HG02981 (cell line): Measurements from ENCODE around the gene HSF4.

Experiments used
- ATAC-seq: cut with Tn5 transposase; IDR thresholded peaks from one replicate; pipeline ENCODE4 v1.9.1; 2021; ENCODE audit warnings: mild to moderate bottlenecking, moderate library complexity; ENCODE audit not compliant: unreplicated experiment

Gene HSF4

DNA sequence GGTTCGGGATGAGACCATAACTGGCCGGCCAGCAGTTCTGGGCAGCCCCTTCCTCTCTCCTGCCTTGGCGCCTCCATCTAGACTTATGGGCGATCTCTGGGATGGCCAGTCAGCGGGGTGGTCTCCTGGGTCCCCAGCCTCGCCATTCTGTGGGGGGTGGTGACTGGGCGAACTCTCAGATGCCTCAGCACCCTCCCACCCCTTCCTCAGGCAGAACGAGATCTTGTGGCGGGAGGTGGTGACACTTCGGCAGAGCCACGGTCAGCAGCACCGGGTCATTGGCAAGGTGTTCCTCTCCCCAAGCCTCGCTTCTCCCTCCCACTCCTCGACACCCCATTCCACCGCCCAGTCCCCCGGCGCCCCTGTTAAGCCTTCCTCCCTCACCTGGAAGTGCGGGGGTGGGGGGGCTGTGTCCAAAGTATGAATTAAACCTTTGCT is 1.6 kb downstream of the HSF4 start:
- no peak for ATAC-seq

DNA sequence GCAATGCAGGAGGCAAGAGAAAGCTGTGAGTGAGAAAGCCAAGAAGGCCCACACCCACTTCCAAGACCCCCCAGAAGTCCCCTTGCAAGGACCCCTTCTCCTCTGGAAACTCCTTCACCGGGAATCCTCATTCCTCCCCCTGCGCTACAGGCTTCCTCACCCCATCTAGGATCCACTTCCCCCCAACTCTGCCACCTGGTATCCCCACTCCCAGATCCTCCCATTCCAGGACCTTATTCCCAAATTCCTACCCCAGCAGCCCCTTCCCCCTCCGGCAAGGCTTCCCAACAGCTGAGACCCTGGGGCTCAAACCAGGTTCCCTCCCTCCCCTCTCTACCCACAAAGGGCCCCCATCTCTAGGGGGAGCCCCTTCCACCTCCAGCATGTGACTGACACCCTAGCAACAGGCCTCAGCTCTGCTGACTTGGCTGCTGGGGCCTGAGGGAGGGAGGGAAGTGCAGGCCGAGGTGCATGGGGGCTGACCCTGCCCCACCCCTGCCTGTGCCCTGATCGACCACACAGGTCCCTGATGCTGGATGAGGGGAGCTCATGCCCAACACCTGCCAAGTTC is 2.1 kb downstream of the HSF4 start:
- no peak for ATAC-seq

DNA sequence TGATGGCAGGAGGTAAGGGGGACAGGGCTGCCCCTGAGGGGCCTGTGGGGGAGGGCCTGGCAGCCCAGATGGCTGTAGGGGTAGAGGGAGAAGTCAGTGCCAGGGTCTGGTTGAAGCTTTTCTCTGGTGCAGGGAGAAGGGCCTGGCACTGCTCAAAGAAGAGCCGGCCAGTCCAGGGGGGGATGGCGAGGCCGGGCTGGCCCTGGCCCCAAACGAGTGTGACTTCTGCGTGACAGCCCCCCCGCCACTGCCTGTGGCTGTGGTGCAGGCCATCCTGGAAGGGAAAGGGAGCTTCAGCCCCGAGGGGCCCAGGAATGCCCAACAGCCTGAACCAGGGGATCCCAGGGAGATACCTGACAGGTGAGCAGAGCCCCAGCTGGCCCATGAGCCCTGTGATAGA is 3.0 kb downstream of the HSF4 start:
- ATAC-seq: no peak

DNA sequence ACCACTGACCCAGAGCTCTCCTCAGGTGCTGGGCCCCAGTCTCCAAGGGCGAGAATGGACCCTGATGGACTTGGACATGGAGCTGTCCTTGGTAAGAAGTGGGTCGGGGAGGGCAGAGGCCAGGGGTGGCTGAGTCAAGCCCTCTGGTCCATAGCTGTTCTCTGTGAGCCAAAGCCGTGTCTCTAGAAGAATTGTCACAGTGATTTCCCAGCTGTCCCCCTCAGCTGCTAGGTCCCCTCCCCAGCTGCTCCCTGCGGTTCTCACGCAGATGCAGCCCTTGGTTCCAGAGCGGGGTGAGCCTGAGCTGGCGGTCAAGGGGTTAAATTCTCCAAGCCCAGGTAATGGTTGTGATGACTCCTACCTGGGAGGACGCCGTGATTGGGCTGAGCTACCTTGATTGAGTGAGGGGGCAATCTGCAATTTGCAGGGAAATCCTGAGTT is 4.5 kb downstream of the HSF4 start:
- ATAC-seq: no peak

DNA sequence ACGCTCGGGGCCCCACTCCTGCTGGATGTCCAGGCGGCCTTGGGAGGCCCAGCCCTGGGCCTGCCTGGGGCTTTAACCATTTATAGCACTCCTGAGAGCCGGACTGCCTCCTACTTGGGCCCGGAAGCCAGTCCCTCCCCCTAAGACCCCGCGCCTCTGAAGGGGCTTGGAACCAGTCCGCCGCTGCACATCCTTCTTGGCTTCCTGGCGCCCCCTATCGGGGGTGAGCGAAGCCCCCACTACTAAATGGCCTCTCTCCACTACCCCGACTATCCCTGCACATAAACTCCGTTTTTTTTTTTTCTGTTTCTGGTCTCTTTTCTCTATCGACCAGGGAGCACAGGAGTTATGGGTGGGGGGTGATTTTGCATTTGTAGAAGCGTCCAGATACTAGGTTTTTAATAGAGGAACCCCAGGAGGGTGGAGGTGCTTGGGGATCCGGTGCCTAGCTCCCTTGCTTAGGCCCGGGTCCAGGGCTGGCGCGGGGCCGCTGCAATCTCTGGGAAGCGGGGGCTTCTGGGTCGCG is 5.2 kb downstream of the HSF4 start:
- no peak for ATAC-seq

DNA sequence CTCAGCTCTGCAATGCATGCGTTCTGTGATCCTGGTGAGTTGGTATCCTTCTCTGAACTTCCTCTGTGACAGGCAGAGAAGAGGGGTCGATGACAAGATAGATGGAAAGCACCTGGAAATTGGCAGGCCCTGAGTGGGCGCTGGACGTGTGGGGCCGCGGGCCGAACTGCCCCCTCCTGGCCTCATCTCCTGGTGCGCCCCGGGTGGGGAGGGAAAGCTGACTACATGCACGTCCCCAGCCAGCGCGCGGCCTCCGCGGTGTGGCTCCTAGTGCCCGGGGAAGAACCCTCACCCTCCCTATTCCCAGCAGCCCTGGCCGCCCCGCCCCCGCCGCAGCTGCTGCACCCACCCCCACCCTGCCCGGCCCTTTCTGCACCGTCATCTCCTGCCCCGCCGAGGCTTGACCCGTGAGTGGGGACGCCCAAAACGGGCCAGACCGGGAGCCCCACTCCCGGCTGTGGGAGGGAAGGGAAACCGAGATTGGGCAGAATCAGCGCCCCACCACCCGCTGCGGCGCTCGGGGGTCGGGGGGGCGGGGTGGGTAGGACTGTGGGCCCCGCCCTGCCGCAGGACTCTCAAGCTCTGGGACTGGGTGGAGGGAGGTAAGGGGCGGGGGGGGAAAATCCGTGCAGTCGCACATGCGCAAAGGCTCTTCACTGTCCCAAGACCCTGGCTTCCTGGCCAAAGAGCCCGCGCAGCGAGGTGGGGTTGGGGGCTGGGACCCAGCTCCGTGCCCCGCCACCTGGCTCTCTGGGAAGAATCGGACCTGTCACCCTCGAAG is 5.8 kb downstream of the HSF4 start, which contains the start of gene NOL3:
Gene NOL3 (plus strand): TSS at position 371 of the 781 bp plus-strand sequence.
- peak; percentile 37 for ATAC-seq

DNA sequence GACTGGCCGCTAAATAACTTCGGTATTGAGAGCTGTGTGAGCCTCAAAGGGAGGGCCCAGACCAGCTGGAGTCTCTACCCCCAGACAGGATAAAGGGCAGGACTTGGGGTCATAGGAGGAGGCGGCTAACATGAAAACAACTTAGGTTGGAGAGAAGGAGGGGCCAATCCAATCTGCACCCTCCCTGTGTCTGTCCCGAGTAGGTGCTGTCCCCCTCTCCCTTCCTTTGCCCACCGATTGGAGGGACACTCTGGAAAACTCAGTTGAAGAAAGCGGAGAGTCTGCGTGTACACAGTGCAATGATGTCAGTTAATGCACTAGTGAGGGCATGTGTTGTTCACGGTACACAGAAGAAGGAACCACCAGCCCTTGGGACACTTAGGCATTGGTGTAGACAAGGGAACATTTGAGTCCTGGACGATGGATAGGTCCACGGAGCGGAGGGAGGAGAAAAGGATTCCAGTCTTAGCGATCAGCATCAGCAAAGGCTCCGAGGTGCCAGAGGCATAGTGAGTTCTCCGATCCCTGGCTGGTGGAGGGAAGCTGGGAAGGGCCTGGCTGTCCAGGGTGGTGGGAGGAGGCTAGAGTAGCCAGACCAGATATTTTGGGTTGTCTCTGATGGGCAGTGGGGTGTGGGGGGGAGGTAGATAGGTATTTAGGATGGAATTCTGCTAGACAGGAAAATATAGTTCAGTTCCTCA is 6.6 kb downstream of the HSF4 start:
- ATAC-seq: no peak

DNA sequence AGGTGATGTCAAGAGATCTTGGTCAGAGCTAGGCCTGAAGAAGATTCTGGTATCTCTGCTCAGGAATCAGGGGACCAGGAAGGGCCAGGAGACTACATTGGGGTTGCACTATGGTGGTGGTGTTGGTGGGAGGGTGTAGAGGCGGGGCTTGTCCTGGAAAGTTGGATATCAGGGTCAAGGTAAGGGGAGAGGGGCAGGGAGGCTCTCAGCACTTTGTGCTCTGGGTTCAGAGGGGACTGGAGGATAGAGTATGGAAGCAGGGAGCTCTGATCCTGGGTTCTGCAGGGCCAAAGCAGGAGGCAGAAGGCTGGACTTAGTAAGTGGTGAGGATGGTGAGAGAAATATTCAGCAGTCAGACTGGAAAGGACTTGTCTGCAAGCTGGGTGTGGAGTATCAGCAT is 8.8 kb downstream of the HSF4 start:
- no peak for ATAC-seq

DNA sequence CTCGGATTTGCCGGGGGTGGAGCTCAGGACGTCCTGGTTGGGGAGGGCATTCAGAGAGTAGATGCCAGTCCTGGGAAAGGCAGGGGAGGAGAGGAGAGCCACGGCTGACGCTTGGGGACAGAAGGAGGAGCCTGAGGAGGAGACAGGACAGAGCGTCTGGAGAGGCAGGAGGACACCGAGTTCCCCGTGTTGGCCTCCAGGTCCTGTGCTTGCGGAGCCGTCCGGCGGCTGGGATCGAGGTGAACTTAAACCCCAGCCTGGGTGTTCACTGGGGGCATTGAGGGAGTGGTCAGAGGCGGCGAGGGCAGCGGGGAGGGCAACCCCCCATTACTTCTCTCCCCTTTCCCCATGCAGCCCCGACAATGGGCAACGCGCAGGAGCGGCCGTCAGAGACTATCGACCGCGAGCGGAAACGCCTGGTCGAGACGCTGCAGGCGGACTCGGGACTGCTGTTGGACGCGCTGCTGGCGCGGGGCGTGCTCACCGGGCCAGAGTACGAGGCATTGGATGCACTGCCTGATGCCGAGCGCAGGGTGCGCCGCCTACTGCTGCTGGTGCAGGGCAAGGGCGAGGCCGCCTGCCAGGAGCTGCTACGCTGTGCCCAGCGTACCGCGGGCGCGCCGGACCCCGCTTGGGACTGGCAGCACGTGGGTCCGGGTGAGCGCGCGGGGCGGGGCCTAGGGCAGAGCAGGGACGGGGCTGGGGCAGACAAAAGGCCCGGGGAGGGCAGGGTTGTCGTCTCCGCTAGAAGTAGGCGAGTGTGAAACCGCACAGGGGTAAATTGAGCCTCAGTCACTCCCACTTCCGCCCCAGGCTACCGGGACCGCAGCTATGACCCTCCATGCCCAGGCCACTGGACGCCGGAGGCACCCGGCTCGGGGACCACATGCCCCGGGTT is 9.5 kb downstream of the HSF4 start:
- peak; percentile 39 for ATAC-seq

DNA sequence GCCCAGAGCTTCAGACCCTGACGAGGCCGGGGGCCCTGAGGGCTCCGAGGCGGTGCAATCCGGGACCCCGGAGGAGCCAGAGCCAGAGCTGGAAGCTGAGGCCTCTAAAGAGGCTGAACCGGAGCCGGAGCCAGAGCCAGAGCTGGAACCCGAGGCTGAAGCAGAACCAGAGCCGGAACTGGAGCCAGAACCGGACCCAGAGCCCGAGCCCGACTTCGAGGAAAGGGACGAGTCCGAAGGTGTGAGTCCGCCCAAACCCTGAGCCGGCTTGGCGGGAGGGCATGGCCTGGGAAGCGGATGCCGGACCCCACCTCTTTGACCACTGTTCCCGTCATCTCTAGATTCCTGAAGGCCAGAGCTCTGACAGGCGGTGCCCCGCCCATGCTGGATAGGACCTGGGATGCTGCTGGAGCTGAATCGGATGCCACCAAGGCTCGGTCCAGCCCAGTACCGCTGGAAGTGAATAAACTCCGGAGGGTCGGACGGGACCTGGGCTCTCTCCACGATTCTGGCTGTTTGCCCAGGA is 10.2 kb downstream of the HSF4 start:
- no peak for ATAC-seq

DNA sequence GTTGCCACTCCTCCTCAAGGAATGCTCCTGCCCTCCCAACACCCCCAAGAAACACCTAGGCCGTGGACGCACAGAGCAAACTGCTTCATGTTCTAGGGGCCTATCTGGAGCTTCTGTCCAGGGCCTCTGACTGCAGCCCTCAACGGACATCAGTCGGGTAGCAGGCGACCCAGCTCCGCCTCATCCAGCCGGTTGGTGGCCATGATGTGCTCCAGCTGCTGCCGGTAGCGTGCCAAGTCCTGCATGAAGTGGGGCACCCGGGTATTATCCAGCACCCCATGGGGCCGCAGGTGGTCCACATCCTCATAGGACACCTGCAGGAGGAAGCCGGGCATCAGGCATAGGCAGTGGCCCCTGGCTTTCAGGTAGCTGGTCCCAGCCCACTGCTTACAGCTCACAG is 12.1 kb downstream of the HSF4 start:
- ATAC-seq: no peak

DNA sequence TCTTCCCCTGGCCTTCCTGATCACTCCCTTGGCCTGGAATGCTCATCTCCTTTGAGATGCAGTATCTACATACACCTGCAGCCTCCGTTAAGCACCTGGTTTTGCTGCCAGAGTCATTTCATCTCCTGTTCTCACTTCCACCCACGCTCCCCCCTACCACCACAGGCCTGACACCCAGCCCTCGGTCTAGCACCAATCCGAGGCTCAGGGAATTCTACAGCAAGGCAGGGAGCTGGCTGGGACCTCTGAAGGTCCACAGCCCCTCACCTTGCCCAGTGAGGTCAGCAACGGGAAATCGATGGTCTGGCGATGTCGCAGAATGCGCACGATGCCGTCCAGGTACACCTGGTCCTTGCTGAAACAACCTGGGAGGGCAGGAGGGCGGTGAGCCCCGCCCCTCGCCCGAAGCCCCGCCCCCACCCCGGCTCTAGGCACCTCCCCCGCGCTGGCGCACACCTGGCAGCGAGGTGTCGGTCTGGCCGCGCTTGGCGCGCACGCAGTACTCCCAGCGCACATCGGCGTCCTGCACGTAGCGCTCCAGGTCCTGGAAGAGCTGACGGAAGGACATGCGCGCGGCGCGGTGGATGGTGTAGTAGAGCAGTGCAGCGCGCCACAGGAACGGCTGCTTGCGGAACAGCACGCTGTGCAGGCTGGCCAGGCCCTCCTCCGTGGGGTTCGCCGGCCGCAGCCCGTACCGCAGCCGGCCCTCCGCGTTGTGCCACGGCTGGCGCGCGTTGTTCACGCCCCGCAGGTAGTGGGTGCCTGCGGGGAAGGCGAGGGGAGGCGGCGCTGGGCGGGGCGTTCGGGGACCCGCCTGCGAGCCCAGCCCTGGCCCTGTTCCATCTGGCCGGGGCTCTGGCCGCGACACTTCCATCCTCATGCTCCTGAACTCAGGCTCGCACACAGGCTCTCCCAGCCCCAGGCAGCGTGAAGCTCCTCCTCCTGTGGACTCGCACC is 13.5 kb downstream of the HSF4 start:
- ATAC-seq: no peak

DNA sequence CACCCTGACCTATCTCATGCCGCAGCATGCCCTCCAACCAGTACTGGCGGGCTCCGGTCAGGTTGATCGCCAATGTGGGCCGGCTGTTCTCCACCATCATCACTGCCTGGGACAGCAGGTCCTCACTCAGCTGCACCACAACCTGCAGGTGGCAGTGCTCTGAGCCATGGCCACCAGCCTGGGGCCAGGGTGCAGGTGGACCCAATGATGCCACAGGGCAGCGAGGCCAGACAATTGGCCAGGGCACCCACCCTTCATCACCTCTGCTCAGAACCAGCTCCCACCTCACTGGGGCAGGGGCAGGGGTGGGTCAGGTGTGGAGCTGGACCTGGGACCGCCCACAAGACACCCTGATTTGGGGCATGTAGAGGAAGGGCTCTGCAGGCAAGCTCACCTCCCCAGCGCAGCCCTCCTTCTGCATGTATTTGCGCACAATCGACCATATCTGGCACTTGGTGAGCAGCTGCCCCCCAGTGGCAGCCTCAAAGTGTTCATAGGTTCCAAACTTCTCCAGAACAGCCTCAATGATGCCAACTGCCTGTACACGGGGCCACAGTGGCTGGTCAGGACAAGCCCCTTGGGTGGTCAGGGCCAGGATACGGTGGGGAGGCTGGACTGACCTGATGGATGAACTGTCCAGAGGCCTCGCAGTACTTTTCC is 15.0 kb downstream of the HSF4 start:
- ATAC-seq: no peak

DNA sequence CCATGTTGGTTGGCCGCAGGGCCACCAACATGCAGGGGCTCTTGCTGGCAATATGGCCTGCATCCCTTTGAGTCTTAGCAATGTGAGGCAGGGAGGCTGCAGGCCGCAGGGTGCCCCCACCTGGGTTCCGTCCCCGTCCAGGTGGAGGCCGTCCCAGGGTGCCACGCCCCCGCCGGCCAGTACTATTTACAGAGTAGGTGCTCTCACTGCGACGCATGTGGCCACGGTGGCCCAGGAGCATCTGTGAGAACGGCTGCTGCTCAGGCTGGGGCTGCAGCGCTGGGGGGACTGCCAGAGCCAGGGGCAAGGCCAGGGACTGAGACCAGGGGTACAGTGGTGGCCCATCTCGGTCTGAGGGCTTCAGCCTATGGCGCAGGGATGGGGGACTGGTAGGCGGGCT is 15.6 kb downstream of the HSF4 start:
- no peak for ATAC-seq

DNA sequence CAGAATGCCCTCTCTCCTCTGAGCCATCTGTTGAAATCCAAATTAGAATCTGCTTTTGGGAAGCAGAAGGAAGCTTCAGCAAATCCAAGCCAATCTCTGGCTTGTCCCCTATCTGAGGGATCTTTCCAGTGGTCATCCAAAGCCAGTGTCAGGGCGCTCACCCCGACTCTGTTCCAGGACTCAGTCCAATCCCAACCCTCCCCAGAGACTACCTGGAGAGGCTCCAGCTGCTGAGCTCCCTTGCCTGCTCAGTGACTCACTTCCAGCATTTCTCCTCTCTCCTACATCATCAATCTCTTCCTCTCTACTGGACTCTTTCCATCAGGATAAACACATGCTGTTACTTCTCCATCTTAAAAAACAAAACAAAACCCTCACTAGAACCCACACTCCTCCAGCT is 16.8 kb downstream of the HSF4 start:
- ATAC-seq: no peak

DNA sequence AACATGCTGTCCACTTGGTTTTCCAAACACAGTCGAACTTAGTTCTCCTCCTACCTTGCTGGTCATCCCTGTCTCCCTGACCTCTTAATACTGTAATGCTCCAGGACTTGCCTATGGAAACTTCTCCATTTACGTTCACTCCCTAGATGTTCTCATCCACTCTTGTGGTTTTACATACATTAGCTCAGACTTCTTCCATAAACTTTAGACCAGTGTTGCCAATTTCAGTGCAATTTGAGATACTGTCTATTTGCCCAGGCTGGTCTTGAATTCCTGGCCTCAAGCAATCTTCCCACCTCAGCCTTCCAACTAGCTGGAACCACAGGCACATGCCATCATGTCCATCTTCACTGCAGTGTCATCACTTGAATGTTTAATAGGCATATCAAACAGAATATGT is 17.7 kb downstream of the HSF4 start:
- no peak for ATAC-seq

DNA sequence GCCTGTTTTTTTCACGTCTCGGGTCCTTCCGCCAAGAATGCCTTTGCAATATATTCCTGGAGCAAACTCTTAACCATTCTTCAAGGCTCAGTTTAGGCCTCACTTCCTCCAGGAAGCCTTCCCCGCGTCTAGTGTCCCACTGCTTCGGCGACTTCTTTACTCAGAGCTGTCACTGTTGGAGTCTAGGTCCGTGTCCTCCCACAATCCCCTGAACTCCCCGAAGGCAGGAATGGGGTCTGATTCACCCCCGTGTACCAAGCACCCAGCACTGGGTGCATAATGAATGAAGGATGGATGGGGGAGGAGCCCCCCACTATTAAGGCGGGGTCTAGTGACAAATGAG is 18.7 kb downstream of the HSF4 start:
- no peak for ATAC-seq

DNA sequence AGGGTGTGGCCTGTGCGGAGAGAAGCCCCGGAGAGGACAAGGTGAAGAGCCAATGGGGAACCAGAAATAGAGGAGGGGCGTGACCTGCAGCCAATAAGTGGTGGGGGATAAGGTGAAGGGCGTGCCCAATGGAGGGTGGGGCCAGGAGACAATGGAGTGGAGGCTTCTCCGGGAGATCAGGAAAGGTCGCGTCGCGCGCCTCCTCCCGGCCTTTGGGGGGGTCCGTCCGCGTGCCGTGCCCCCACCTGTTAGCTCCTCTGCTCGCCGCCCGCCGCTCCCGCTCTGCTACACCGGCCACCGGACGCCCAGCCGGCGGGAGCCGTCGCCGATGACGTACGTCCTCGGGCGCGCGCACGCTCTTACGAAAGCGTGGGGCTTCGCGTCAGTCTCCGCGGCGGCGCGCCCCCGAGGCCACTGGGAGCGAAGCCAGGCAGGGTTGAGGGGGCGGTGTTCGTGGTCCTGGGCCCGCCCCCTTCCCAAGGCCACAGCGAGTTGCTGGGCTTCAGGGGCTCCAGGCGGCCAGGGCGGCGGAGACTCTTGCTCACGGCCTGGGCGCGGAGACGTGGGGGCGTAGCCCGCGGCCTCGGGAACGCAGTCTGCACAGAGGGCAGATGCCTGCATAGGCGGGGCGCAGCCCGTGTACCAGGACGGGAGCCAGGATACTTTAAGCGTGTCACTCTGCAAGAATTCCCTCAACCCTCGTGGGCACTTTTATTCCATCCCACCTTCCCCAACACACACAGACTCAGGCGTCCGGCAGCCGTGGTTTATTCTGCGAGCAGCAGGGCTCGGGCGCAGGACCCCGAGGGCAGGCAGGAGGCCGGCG is 19.3 kb downstream of the HSF4 start, which contains the start of gene MATCAP1:
Gene MATCAP1 (minus strand): TSS at position 337 of the 826 bp plus-strand sequence. CDS start 3,353 bp downstream, outside the sequence.
- ATAC-seq: peak; percentile 90
